Cardiac septum (tissue), 1 donor: Measurements from ENCODE around the gene ZNF160. TPM values are rescaled to one million over a fixed set of nuclear protein-coding genes. Genes with fewer than 3 reads are reported as not detected.
"Not testable (repeated sequence)": the region's sequence is repeated elsewhere in the genome, so short reads cannot be mapped to it uniquely, and the experiment has no call there.

Source experiments
- DNase-seq: peaks from one replicate; pipeline ENCODE4 v3.0.0-alpha.2; 2020; ENCODE audit warnings: low spot score
- intact Hi-C: fragments of 100-400 bp; cut with DNase I; formaldehyde crosslinking; loops from one replicate; pipeline ENCODE4 v1.14.0; 2022
- total RNA-seq: library from RNA; stranded (reverse); fragmentation: NEBNext Ultra II Directional; extraction: Animal tissue kit (Norgen Biotek cat#: 25700); gene quantifications from one replicate; pipeline ENCODE4 v1.2.1, GENCODE V29; 2021
- donor health status: DM: no; HTN: no; CAD: no.

Gene ZNF160
- total RNA-seq, 1 donor from 2014 or later = 16.8 TPM

DNA sequence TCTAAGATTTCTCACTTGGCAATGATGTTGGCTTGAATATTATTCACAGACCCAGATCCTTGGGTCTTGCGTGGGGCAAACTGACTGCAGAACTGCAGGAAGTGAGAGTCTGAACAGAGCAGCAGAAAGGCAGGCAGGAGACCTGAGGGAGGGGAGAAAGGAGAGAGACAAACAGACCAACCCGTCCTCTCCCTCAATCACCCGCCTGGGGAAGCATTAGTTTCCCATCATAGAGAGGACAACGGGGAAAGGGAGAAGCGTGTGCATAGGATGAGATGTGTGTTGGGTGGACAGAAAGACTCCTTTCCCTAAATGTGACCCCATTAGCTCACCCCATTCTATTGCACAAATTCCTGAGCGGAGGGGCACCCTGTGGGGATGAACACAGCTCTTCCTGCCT, 6.6 kb downstream of the ZNF160 start:
- intact Hi-C loops, DNase-seq: not testable (repeated sequence)

DNA sequence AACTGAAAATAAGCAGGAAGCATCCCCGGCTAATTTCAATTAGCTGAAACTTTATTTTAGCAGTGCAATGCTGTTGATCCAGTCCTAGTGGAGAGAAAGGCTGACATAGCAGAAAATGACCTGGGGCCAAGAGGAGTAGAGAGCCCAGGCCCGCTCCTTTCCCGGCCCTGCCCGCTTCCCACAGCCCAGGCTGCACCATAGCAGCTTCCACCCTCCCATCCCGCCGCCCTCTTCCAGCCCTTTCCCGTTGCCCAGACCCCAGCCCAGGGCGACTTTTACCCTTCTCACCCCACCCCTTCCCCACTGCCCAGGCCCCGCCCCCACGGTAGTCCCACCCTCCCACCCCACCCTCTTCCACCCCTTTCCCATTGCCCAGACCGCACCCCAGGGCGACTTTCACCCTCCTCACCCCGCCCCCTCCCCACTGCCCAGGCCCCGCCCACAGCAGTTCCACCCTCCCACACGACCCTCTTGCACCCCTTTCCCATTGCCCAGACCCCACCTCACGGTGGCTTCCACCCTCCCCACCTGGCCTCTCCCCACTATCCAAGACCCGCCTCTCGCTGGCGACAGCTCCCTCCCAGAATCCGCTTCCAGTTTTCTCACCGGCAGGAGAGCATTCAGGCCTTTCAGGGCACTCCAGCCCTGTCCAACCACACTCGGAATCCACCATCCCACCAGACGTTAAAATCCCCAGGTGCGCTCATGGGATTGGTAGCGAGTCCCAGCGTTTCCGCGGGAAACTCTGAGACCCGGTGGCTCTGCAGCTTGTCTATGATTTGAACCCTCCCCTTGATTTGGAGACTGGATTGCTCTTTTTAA, 8.3 kb downstream of the ZNF160 start:
- intact Hi-C loops = no loop called here
- DNase-seq = no peak

DNA sequence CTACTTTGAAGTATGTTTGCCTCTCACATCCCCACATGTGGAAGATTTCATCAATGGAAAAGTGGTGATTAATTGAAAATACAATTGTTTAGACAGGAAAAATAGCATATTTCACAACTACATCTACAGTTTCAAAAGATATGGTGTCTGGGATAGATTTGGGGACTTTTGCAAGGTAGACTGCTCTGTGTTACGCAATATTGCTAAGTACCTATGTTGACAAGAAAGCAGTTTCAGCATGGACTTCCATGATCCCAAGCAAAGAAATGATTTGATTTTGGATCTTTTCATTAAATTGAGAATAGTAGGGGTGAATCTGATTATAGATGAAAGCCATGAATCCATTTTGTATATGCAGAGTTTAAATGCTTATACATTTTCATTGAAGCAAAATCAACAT, 10.5 kb downstream of the ZNF160 start:
- intact Hi-C loops = no loop called here
- DNase-seq = no peak

DNA sequence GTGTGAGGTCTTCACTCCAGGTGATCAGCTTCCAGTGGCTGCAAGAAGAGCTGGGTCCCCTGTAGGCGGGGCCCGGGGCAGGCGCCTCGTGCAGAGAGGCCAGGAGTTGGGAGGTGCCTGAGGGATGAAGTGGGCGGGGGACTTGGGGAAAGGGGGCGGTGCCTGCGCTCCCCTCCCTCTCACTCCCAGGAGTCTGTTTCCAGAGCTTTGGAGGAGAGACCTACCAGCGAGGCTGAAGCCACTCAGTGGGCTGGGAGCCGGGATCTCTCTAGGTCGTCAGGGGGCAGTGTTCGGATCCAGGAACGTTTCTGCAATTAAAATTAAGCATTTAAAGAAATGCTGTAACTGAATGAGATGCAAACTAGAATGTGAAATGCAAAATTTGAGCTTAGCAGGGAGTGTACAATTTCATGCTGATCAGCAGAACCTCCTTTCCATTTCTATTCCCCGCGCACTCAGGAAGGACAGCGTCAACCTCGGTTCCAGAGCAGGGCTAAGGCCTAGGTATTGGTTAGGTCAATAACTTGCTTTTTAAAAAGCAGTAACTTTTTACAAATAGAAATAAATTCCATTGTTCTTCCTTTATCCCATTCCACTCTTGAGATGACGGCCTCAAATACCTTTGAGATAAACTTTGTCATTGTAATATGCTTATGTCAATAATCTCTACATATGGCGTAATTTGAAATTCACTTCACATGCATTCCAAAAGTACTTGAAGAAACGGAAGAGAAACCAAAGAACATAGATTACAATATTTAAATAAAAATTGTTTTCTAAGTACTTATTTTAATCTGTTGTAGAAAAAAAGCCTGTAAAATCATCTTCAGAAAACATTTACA, 11.6 kb downstream of the ZNF160 start:
- DNase-seq = no peak

DNA sequence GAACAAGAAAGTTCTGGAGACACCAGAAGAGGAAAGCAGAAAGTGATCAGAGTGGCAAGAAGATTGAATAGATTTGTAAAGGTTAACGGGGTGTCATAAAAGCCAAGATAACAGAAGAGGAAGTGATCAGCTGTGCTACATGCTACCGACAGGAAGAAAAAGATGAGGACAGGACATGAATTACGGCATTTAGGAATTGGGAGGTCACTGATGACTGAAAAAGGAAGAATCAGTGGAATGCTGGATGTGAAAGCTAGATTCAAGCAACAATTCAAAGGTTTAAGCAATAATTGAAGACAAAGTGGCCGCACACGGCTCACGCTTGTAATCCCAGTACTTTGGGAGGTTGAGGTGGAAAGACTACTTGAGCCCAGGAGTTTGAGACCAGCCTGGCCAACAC, 15.1 kb downstream of the ZNF160 start:
- DNase-seq = no peak
- intact Hi-C loops = no loop called here

More for the DNA sequence above, 11.6 kb downstream of the ZNF160 start:
- intact Hi-C loops = no loop called here

DNA sequence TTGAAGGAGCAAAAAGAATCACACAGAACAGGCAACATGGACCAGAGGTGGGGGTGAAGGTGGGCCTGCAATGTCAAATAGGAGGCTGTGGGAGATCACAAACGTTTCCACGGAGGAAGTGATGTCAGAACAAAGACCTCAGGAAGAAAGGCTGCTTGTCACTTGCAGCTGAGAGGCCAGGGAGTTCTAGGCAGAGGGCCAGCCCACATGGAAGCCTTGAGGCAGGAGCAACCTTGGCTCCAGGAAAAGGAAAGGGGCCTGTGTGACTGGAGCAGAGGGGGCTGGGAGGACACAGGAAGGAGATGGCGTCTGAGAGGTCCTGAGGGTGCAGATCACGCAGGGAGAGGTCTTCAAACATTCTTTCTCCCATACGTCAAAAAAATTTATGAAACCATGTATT, 16.3 kb downstream of the ZNF160 start:
- peak; percentile 77 for DNase-seq
- intact Hi-C loops = no loop called here

DNA sequence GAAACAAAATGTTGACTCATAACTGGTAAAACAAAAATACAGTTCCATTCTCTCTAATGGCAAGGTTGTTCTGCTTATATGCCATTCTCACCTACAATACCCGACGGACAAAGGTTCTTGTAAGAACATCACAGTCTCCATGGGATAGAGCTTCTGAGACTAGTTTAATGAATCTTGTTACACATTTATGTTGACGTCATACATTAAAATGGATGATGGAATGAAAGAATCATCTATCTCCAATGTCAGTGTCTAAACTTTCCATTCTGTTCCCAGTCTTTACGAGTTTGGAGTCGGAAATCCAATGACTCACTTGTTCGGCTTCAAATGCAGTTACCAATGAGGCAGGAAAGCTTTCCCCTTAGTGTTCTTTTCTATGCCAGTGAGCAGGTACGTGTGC, 17.7 kb downstream of the ZNF160 start:
- intact Hi-C loops = no loop called here
- no peak for DNase-seq

DNA sequence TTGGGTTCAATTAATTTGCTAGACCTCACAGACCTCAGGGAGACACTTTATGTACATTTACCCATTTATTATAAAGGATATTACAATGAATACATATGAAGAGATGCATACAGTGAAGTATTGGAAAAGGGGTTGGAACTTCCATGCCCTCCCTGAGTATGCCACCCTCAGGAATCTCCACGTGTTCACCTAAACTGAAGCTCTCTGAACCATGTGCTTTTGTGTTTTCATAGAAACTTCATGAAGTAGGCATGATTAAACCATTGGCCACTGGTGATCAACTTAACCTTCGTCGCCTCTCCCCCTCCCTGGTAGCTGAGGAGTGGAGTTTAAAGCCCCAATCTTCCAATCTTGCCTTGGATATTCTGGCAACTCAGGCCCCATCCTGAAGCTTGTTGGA, 20.3 kb downstream of the ZNF160 start:
- intact Hi-C loops = no loop called here

DNA sequence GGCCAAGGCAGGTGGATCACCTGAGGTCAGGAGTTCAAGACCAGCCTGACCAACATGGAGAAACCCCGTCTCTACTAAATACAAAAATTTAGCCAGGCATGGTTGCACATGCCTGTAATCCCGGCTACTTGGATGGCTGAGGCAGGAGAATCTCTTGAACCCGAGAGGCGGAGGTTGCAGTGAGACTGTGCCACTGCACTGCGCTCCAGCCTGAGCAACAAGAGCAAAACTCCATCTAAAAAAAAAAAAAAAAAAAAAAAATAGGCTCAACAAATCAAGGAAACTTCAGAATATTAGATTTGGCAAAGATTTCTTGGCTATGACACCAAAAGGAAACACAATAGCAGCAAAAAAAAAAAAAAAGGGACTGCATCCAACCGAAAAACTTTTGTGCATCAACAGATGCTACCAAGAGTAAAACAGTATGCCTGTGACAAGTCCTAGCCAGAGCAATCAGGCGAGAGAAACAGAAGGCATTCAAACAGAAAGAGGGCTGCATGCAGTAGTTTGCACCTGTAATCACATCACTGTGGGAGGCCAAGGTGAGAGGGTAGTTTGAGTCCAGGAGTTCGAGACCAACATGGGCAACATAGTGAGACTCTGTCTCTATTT, 23.8 kb downstream of the ZNF160 start:
- DNase-seq = no peak
- intact Hi-C loops = loop anchor here (2.0 to 10.0 kb wide), 3 partner anchors 23 to 113 kb away; partner anchors contain the start of genes ZNF160, ZNF347 and ZNF665

More for the DNA sequence above, 20.3 kb downstream of the ZNF160 start:
- DNase-seq = no peak

DNA sequence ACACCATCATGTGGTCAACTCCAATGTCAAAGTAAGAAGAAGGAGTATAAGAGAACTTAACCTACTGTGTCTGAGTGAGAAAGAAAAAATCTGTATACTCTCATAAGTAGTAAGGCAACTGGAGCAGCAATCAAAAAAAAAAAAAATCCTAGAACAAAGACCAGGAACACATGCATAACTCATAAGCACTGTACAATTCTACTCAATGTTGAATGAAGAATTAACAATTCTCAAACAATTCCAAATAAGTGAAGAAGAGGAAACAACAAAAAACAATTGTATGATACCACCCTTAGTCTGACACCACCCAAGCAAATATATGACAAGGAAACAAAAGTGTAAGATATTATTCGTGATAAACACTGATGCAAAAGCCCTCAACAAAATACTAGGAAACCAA, 24.6 kb downstream of the ZNF160 start:
- intact Hi-C loops = loop anchor here (2.0 to 10.0 kb wide), 3 partner anchors 24 to 114 kb away; partner anchors contain the start of genes ZNF160, ZNF347 and ZNF665
- DNase-seq = no peak

DNA sequence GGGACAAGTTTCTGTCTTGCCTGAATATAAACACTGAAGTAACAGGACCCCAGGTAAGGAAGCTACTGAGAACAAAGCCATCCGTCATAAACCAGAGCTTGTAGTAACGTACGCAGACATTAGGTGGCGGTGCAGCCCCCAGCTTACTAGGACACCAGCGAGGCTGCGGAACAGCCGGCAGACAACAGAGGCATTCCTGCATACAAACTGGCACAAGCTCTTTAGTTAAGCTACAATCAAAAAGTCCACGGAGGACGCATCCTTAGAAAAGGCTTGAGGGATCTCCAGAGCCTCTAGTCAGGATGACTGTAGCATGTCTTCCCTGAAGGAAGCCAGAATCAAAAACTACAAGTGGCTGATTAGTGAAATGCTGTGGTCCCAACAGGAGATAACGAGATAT, 26.2 kb downstream of the ZNF160 start:
- intact Hi-C loops = loop anchor here (5.0 to 10.0 kb wide), 2 partner anchors 78 to 115 kb away; partner anchors contain the start of genes ZNF347 and ZNF665

DNA sequence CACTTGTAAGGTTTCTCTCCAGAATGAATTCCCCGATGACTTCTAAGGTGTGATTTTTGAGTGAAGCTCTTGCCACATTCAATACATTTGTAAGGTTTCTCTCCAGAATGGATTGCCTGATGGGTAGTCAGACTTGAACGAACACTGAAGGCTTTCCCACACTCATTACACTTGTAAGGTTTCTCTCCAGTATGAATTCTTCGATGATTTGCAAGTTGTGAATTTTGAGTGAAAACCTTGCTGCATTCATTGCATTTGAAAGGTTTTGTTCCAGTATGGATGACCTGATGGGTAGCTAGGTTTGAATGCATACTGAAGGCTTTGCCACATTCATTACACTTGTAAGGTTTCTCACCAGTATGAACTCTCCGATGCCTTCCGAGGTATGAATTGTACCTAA, 34.4 kb downstream of the ZNF160 start:
- intact Hi-C loops = no loop called here
- no peak for DNase-seq

More for the DNA sequence above, 26.2 kb downstream of the ZNF160 start:
- DNase-seq = no peak

DNA sequence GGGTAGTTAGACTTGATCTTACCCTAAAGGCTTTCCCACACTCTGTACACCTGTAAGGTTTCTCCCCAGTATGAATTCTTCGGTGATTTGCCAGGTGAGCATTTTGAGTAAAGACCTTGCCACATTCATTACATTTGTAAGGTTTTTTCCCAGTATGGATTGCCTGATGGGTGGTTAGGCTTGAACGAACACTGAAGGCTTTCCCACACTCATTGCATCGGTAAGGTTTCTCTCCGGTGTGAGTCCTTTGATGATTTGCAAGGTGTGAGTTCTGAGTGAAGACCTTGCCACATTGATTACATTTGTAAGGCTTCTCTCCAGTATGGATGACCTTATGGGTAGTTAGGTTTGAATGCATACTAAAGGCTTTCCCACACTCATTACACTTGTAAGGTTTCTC, 35.0 kb downstream of the ZNF160 start:
- DNase-seq = no peak
- intact Hi-C loops = no loop called here

DNA sequence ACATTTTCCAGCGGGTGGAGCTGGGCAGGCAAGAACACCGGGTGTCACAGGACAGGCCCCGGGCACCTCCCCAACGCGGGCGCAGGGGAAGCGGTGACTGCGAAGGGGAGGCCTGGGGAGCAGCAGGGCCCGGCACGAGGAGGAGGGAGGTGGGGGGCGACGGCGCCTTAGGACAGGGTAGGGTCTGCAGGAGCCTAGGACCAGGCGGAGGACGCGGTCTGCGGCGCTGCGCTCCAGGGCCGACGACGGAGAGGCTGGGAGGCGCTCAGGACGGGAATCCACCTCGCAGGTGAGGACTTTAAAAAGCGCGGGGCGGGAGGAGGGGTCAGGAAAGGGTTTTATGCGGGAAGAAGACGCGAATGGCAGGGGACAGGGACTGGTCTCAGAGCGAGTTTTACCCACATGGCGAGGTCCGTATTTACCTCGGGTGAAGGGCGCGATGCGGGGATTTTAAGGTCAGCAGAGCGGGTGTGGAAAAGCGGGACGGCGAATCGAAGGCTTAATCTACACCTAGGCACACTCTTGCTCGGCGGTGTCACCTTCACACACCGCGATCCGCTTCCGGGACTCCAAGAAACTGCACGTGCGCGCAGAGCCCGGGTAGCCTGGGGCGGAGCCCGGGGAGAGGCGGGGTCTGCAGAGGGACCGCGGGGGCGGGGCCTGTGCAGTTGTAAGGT, 45.2 kb downstream of the ZNF160 start:
- intact Hi-C loops = no loop called here
- DNase-seq = no peak

DNA sequence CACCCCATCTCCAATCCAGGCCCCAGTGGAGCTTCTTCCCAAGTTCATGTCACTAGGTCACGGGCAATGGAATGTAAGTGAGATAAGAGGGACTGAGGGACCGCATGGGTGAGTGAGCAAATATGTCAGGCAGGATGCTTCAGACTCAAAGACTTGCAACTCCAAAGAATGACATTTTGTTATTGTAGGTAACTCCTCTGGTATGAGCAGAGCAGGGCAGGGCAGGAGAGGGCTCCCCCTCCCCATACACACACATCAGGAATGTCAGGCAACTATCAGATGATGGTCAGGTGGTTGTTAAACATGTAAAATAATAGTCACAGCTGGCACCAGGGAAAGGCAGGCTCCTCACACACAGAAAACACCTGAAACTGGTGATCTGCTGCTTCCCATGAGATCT, 48.1 kb downstream of the ZNF160 start:
- intact Hi-C loops = no loop called here

DNA sequence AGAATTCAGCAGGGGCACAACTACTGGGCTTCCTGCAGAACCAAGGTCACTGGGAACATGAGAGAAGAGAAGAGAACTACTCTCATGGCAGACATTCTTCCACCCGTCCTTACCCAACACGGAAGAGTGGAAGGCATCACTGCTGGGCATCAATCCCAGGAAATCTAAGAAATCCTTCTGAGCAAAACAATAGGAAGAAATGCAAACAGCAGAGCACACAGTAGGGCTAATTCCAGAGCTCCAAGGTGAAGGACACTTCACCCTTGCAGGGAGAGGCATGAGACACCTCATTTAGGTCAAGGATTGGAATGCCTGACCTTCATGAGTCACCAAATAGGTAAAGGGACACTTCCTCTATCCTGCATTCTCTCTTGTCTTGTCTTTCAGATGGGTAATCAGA, 55.8 kb downstream of the ZNF160 start:
- DNase-seq = no peak

More for the DNA sequence above, 48.1 kb downstream of the ZNF160 start:
- no peak for DNase-seq

DNA sequence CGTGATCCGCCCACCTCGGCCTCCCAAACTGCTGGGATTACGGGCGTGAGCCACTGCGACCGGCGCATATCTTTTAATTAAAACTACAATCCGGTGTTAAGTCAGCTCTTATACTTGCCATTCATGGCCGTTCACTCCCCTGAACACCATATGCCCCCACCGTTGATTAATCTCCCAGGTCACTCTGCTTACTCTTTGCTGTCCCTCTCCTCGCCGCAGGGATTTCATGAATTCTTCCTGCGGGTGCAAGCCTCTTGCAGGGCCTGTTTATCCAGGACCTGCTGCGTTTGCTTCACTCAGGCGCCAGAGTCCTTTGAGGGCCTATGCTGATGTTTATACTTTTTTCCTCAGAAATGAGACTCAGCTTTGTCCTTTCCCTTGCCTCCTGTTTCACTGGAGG, 57.7 kb downstream of the ZNF160 start:
- DNase-seq = no peak
- intact Hi-C loops = no loop called here

More for the DNA sequence above, 55.8 kb downstream of the ZNF160 start:
- intact Hi-C loops = no loop called here

DNA sequence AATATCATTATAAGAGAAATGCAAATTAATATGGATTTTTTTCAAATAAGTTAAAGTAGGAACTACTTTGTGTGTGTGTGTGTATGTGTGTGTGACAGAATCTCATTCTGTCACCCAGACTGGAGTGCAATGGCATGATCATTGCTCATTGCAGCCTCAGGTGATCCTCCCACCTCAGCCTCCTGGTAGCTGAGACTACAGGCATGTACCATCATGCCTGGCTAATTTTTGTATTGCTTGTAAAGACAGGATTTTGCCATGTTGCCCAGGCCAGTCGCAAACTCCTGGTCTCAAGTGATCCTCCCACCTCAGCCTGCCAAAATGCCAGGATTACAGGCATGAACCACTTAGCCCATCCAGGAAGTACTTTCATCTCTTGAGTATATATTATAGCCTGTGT, 61.9 kb downstream of the ZNF160 start:
- DNase-seq = no peak
- intact Hi-C loops = no loop called here
